Measurements from ENCODE around the gene MASTL. TPM values are rescaled to one million over a fixed set of nuclear protein-coding genes. Genes with fewer than 3 reads are reported as not detected.

Gene MASTL
- total RNA-seq, 2 donors from 2014 or later: 23.6 to 29.1 TPM

Other genes starting within 250 kb of the MASTL start
- gene ANKRD26, start 54.9 kb upstream of the MASTL start, total RNA-seq: 10 to 100 TPM in 1 of 2 donors, 1 to 10 TPM in 1; 6.0 to 14.2 TPM
- gene YME1L1, start 968 bp upstream of the MASTL start, total RNA-seq: 100 to 1,000 TPM; 108 to 127 TPM
- gene ACBD5, start 85.4 kb downstream of the MASTL start, total RNA-seq: 10 to 100 TPM; 21.9 to 32.8 TPM

Measured in natural killer cell treated with Interleukin-12 subunit alpha and Interleukin-12 subunit beta and Interleukin-15 and Interleukin-18, amount 100 ng/mL, for 72 hours (primary cell).